ENCODE data around the gene ARSK. TPM values are rescaled to one million over a fixed set of nuclear protein-coding genes. Genes with fewer than 3 reads are reported as not detected.

ARSK gene
- 6.3 to 9.6 TPM (median 7.5 TPM) in 5 replicates for total RNA-seq (2022; extraction: Qiagen RNA extraction; ENCODE audit: low read depth)

DNA sequence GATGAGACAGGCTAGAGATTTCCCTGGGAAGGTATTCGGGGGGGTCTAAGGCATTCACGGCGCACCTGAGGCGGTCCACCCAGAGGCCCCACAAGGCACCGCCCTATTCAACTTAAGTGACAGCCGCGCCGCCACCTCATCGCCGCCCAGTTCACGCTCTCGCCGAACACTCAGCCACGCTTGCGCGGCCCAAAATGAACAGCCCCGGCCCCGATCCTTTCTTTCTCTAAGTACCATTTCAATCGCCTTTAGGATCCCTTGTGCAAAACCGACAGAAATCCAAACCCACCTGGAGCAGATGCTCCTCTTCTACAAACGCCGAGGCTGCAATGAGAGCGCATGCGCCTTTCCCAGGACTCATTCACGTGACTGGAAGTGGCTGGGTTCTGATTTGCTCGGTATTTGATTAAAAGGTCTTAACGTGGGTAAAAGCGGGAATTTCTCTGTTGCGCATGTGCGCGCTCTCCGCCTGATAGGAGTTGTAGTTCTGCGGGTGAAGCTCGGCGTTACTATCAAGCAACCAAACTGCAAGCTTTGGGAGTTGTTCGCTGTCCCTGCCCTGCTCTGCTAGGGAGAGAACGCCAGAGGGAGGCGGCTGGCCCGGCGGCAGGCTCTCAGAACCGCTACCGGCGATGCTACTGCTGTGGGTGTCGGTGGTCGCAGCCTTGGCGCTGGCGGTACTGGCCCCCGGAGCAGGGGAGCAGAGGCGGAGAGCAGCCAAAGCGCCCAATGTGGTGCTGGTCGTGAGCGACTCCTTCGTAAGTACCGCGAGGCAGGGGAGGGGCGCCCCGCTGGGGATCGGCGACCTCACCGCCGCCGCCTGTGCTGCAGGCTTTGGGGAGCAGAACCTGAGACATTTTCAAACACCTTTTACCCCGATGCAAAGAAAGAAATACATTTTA is at the start of gene ARSK, which contains the start of gene SKIC3:
Gene ARSK (plus strand): TSS at position 455 of the 902 bp plus-strand sequence. CDS start 178 bp downstream, at position 633.
Gene SKIC3 (minus strand): TSS at position 331 of the 902 bp plus-strand sequence. CDS start 7,827 bp downstream, outside the sequence.

GRCh38 chr5:95620030-95620869 is 65.3 kb downstream of the ARSK start, which contains the start of gene GPR150:
Gene GPR150, plus strand, starts transcription at chr5:95620087. Its CDS starts 189 bp downstream, at chr5:95620276.

GRCh38 chr5:95646569-95647431 is 91.9 kb downstream of the ARSK start, which contains the start of gene RFESD:
Gene RFESD, plus strand, starts transcription at chr5:95646777. Its CDS starts 5,495 bp downstream, at chr5:95652272.

Other genes with a start within 250 kb of the ARSK start
- not detected in 5 replicates for gene FAM81B, start 163.7 kb upstream of the ARSK start, total RNA-seq (2022; extraction: Qiagen RNA extraction; ENCODE audit: low read depth)
- gene SKIC3, start 124 bp upstream of the ARSK start, total RNA-seq (2022; extraction: Qiagen RNA extraction; ENCODE audit: low read depth), result 20.5 to 26.3 TPM (median 24.2 TPM) in 5 replicates
- gene GPR150, start 65.0 kb downstream of the ARSK start, total RNA-seq (2022; extraction: Qiagen RNA extraction; ENCODE audit: low read depth), result 0.08 to 0.14 TPM (median 0.14 TPM) in 4 of 5 replicates, not detected in the other
- 2.6 to 3.5 TPM (median 3.2 TPM) in 5 replicates for gene RFESD, start 91.7 kb downstream of the ARSK start, total RNA-seq (2022; extraction: Qiagen RNA extraction; ENCODE audit: low read depth)
- gene SPATA9, start 127.9 kb downstream of the ARSK start, total RNA-seq (2022; extraction: Qiagen RNA extraction; ENCODE audit: low read depth), result 0.13 TPM in 1 of 5 replicates, not detected in the others
- gene RHOBTB3, start 176.2 kb downstream of the ARSK start, total RNA-seq (2022; extraction: Qiagen RNA extraction; ENCODE audit: low read depth), result 7.3 to 9.3 TPM (median 8.0 TPM) in 5 replicates